ENCODE data around the gene LIN7B.
"Not testable (repeated sequence)": the region's sequence is repeated elsewhere in the genome, so short reads cannot be mapped to it uniquely, and the experiment has no call there.

LIN7B gene

DNA sequence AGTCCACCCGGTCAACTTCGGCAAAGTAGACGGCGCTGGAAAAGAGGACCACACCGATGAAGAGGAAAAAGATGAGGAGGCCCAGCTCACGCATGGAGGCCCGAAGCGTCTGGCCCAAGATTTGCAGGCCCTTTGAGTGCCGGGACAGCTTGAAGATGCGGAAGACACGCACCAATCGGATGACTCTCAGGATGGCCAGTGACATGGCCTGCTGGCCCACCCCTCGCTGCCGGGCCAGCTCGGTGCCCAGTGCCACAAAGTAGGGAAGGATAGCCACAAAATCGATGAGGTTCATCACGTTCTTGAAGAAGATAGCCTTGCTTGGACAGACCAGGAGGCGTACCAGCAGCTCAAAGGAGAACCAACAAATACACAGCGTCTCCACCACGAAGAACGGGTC is 43.8 kb upstream of the LIN7B start:
- H3K27ac ChIP-seq, result no peak overlapping the region
- H3K4me3 ChIP-seq (ENCODE audit: low read depth in 1 of 2, low read length in 1 of 2), result no peak overlapping the region
- H3K27me3 ChIP-seq, result peaks cover 98% of the 10 kb centered on the region
- no peaks in the 10 kb centered on the region for H3K4me1 ChIP-seq (ENCODE audit: control insufficient read depth in 1 of 2, insufficient read depth in 1 of 2, low read depth in 1 of 2, low read length in 1 of 2)
- TF ChIP-seq, protein P1, sequence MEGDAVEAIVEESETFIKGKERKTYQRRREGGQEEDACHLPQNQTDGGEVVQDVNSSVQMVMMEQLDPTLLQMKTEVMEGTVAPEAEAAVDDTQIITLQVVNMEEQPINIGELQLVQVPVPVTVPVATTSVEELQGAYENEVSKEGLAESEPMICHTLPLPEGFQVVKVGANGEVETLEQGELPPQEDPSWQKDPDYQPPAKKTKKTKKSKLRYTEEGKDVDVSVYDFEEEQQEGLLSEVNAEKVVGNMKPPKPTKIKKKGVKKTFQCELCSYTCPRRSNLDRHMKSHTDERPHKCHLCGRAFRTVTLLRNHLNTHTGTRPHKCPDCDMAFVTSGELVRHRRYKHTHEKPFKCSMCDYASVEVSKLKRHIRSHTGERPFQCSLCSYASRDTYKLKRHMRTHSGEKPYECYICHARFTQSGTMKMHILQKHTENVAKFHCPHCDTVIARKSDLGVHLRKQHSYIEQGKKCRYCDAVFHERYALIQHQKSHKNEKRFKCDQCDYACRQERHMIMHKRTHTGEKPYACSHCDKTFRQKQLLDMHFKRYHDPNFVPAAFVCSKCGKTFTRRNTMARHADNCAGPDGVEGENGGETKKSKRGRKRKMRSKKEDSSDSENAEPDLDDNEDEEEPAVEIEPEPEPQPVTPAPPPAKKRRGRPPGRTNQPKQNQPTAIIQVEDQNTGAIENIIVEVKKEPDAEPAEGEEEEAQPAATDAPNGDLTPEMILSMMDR (IDR thresholded peaks at IDR 0.05), result no peak
- no peaks in the 10 kb centered on the region for H3K36me3 ChIP-seq
- H3K9me3 ChIP-seq, result no peaks in the 10 kb centered on the region

DNA sequence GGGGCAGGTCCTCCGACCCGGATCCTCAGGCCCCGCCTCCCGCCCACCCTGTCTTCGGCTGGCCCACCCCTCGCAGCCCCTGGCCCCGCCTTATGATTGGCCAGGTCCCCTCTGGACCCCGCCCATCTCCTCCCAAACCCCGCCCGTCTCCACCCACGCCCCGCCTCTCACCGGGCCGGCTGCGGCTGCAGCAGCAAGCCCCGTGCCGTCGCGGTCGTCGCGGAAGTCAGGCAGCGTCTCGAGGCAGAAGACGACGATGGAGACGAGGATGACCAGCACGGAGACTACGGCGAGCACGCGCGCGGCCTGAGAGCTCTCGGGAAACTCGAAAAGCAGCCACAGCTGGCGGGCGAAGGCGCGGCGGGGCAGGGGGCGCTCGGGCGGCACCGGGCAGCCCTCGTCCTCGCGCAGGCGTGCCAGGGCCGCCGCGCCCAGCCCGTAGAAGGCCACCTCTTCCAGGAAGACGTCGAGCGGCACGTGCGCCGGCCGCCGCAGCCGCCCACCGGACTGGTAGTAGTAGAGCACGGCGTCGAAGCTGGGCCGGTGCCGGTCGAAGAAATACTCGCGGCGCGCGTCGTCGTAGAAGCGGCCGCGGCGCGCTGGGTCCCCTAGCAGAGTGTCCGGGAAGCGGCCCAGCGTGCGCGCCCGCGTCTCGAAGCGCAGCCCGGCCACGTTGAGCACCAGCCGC is 42.2 kb upstream of the LIN7B start:
- no peaks in the 10 kb centered on the region for H3K4me1 ChIP-seq (ENCODE audit: control insufficient read depth in 1 of 2, insufficient read depth in 1 of 2, low read depth in 1 of 2, low read length in 1 of 2)
- peaks cover 82% of the 10 kb centered on the region for H3K27me3 ChIP-seq
- no peaks in the 10 kb centered on the region for H3K36me3 ChIP-seq
- H3K4me3 ChIP-seq (ENCODE audit: low read depth in 1 of 2, low read length in 1 of 2), result no peak overlapping the region
- TF ChIP-seq, protein P1 (IDR thresholded peaks at IDR 0.05), result no peak
- no peak overlapping the region for H3K27ac ChIP-seq
- H3K9me3 ChIP-seq, result no peaks in the 10 kb centered on the region

DNA sequence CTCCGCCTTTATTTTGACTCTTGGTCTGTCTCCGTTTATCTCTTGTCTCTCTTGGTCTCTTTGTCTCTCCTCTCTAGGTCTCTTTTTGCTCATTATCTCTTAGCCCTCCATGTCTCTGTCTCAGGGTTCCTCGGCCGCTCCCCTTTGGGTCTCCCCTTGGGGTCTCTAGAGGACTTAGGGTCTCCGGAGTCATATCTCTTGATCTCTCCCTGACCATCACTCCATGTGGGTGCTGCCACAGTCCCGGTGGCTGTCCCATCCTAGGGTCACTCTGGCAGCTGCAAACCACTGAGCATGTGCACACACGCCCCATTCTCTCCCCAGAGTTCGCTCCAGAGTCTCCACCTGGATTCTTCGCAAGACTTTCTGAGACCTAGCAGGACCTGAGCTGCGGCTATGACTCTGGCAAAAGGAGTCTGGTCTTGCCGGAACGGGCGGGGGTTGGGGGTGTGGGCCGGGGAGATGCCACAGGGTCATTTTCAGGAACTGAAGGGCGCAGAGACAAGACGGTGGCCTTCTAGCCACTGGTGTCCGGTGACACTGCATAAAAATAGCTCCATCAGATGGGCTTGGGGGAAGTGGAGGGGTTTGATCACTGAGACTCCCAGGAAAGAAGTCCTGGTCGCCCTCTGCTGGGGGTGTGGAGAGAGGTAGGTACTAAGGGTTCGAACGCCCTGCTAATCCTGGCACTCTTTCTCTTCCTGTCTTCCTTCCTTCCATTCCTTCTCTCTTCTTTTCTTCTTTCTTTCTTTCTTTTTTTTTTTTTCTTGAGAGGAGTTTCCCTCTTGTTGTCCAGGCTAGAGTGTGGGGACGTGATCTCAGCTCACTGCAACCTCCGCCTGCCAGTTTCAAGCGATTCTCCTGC is 40.4 kb upstream of the LIN7B start:
- TF ChIP-seq, protein P1 (IDR thresholded peaks at IDR 0.05), result no peak
- Histone ChIP-seq H3K27me3 (peaks cover 65% of the 10 kb centered on the region), H3K4me1 (ENCODE audit: control insufficient read depth in 1 of 2, insufficient read depth in 1 of 2, low read depth in 1 of 2, low read length in 1 of 2) (no peaks in the 10 kb centered on the region), H3K27ac (no peak overlapping the region), H3K4me3 (ENCODE audit: low read depth in 1 of 2, low read length in 1 of 2) (no peak overlapping the region), H3K36me3 (no peaks in the 10 kb centered on the region), H3K9me3 (no peaks in the 10 kb centered on the region)

DNA sequence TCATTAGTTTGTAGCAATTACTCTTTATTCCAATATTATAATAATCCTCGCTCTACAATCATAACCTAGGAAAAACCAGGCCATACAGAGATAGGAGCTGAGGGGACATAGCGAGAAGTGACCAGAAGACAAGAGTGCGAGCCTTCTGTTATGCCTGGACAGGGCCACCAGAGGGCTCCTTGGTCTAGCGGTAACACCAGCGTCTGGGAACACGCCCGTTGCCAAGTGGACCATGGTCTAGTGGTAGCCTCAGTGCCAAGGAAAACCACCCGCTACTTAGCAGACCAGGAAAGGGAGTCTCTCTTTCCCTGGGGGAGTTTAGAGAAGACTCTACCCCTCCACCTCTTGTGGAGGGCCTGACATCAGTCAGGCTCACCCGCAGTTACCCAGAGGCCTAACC is 39.3 kb upstream of the LIN7B start:
- H3K4me1 ChIP-seq (ENCODE audit: control insufficient read depth in 1 of 2, insufficient read depth in 1 of 2, low read depth in 1 of 2, low read length in 1 of 2); H3K9me3 ChIP-seq; H3K27ac ChIP-seq; H3K36me3 ChIP-seq; H3K4me3 ChIP-seq (ENCODE audit: low read depth in 1 of 2, low read length in 1 of 2): not testable (repeated sequence)
- peaks cover 57% of the 10 kb centered on the region for H3K27me3 ChIP-seq

- Histone ChIP-seq H3K36me3 (no peaks in the 10 kb centered on the region), H3K9me3 (no peaks in the 10 kb centered on the region), H3K4me1 (ENCODE audit: control insufficient read depth in 1 of 2, insufficient read depth in 1 of 2, low read depth in 1 of 2, low read length in 1 of 2) (peaks cover 5% of the 10 kb centered on the region in 2 experiments), H3K27ac (no peak overlapping the region), H3K27me3 (peaks cover 24% of the 10 kb centered on the region), H3K4me3 (ENCODE audit: low read depth in 1 of 2, low read length in 1 of 2) (no peak overlapping the region)
- TF ChIP-seq, protein P1 (IDR thresholded peaks at IDR 0.05), result no peak
Observed at GRCh38 chr19:49080392-49080791, 33.8 kb upstream of the LIN7B start.

- Histone ChIP-seq H3K4me3 (ENCODE audit: low read depth in 1 of 2, low read length in 1 of 2) (no peak overlapping the region), H3K9me3 (no peaks in the 10 kb centered on the region), H3K4me1 (ENCODE audit: control insufficient read depth in 1 of 2, insufficient read depth in 1 of 2, low read depth in 1 of 2, low read length in 1 of 2) (peaks cover 9 to 13% of the 10 kb centered on the region in 2 experiments), H3K27me3 (peaks cover 24% of the 10 kb centered on the region), H3K36me3 (no peaks in the 10 kb centered on the region), H3K27ac (no peak overlapping the region)
- TF ChIP-seq, protein P1 (IDR thresholded peaks at IDR 0.05), result no peak
Observed at GRCh38 chr19:49081273-49081672, 32.9 kb upstream of the LIN7B start.
